ENCODE measurements around the gene GABARAPL2.
"Not testable (repeated sequence)": the region's sequence is repeated elsewhere in the genome, so short reads cannot be mapped to it uniquely, and the experiment has no call there.

GABARAPL2 gene

DNA sequence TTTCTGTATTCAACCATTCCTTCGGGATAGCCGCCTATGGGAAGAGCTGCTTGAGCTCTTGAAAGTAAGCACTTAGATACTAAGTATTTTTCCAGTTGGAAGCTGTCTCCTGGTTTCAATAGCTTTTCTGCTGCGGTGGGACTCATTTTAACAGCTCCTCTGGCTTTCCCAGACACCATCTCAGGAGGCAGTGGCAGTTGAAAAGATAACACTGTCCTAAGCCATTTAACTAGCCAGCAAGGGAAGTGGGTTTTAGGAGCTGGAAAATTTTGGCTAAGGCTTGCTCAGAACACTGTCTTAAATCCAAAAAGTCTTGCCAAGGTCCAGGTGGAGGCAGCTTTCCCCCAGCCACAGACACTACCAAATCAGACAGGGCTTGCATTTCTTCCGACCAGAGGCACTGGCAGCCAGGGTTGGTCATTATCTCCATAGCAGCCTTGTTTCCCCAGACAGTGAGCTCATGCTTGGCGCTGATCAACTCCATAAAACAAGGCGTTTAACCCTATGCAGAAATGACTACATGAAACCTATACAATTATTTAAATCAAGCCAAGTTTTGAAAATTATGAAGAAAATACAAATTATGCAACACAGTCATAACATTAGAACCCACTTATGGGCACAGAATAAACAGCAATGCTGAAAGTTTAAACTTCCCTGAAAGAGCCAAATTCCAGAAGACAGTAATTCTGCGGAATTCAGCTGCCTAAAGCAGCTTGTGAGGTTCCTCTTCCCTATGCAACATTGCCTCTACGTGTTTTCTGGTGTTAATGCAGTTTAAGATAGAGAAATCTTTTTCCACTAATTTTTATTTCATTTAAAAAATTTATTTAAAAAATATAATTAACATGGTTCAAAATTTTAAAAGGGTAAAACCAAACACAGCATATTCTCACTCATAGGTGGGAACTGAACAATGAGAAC, 25.0 kb downstream of the GABARAPL2 start:
- DNase-seq (ENCODE audit: low read depth, low spot score), result no peak

DNA sequence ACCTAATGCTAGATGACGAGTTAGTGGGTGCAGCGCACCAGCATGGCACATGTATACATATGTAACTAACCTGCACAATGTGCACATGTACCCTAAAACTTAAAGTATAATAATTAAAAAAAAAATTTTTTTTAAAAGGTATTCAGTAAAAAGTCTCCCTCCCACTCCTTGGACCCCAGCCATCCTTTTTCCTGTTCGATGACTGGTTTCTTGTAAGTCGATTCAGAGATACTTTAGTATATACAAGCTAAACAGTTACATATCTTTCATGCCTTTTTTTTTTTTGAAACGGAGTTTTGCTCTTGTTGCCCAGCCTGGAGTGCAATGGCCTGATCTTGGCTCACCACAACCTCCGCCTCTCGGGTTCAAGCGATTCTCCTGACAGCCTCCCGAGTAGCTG, 25.7 kb downstream of the GABARAPL2 start:
- DNase-seq (ENCODE audit: low read depth, low spot score), result not testable (repeated sequence)

DNA sequence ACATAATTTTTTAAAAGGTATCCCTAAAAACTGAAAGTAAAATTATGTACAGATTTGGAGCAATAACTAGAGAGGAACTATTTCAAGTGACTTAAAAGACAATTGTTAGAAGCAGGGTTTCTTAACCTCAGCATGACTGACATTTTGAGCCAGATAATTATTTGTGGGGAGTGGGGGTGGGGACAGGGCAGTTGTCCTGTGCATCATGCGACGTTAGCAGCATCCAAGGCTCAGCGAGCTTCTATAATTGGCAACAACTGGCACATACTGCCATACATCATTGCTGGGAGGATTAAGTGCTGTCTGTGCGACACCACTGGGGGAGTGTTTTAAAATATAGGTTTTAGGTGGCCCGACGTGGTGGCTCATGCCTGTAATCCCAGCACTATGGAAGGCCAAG, 27.1 kb downstream of the GABARAPL2 start:
- DNase-seq (ENCODE audit: low read depth, low spot score), result no peak

DNA sequence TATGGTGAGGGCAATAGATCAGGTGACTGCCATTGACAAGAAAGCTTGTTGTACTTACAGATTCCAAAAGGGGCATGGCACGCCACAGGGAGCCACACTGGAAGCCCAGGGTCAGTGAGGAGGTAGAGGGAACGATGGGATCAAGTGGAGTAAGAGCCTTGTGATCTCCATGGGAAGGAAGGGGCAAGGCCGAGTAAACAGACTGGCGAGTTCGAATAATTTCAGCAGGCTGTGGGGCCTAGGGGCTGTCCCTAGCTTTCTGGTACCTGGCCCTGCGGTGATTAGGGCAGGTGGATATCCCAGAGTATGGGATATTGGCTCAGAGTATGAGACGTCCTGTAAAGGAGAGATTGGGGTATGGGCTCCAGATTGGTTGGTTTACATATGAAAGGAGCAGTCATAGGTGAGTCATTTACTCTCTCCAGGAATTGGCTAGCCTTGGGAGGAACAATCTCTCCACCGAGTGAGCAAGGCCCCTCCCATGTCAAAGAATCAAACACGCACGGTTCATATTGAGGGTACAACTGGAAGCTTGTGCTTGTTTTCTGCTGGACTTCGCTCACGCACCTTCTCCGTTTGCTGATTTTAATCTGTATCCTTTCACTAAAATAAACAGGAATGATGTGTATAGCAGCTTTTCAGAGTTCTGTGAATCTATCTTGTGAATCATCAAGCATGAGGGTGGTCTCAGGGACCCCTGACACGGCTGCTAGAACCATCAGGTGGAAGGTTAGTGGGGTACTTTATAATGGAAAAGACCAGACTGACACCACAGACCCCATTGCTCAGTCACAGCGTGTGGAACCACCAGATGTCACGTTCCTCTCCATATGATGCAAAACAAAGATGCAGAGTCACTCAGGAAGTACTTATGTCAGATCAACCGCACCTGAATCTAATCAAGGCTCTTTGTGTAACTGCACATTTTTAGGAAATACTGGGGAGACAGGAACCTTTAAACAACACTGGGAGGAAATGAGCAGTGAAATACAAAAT, 27.9 kb downstream of the GABARAPL2 start:
- DNase-seq (ENCODE audit: low read depth, low spot score), result no peak

DNA sequence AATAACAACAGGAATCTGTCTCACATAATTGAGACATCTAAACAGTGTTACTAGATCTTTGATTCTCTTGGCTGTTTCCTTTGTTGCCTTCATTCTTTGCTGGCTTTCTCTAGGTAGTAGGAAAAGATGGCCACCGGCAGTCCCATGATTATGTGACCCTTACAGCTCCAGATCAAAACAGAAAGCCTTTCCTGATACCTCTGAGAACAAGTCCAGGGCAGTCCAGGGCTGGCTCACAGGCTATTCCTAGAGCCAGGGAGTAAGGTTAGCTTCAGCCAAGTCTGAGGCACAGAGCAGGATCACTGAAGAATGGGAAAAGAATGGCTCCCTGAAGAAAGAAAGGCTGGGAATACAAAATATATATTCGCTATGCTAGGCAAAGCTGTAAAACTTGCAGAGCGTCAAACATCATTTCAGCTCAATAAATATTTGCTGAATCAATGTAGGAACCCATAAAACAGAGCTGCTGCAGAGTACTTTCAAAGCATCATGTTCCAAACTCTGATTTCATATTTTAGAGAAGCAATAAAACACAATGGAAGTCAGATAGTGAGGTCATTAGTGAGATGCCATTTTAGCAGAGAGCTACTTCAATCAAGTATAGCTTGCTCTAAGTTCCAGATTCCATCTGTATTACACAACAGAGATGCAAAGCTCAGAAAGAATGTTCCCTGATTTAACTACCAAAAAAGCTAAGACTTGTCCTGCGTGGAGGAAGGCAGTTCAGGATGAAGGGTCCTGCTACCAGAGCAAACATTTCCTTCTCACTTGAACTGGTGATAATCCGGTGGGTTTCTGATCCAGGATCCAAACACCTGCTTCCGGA, 33.5 kb downstream of the GABARAPL2 start:
- no peak for DNase-seq (ENCODE audit: low read depth, low spot score)

GRCh38 chr16:75603241-75603640, 37.1 kb downstream of the GABARAPL2 start:
- DNase-seq (ENCODE audit: low read depth, low spot score), result no peak

DNA sequence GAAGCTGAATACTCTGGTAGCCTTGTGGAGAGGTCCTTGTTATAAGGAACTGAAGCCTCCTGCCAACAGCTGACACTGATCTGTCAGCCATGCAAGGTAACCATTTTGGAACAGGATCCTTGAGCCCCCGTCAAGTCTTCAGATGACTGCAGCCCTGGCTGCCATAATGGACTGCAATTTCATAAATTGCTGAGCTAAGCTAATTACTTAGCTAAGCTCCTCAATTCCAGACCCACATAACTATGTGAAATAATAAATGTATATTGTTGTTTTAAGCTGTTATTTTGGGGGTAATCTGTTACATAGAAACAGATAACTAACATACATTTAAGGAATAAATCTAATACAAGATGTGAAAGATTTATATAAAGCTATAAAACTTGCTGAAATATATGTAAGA, 40.3 kb downstream of the GABARAPL2 start:
- DNase-seq (ENCODE audit: low read depth, low spot score), result no peak

- no peak for DNase-seq (ENCODE audit: low read depth, low spot score)
These were observed 48.1 kb downstream of the GABARAPL2 start for GRCh38 chr16:75614066-75614897.

- DNase-seq (ENCODE audit: low read depth, low spot score), result no peak
These were observed 49.4 kb downstream of the GABARAPL2 start for GRCh38 chr16:75615619-75616018.

DNA sequence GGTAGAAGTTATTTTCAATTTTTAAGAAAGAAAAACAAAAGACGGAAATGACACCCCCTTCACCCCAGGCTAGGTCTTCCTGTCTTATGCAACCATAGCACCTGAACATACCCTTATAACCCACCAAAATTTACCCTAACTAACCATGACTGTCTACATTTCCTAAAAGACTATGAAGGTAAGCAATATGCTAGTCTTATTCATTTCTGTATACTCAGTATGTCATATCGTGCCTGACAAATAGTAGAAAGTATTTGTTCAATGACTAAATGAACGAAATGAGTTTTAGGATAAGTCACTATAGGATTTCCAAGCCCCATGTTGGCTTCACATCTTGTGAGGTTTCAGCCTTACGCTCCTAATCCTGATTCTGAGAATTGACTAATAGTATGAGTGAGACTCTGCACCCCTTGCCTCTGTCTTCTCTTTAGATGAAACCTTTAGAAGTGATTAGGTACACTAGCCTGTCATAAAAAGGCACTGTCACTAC, 50.4 kb downstream of the GABARAPL2 start:
- DNase-seq (ENCODE audit: low read depth, low spot score), result no peak

GRCh38 chr16:75617121-75617520, 50.9 kb downstream of the GABARAPL2 start:
- DNase-seq (ENCODE audit: low read depth, low spot score), result no peak

DNA sequence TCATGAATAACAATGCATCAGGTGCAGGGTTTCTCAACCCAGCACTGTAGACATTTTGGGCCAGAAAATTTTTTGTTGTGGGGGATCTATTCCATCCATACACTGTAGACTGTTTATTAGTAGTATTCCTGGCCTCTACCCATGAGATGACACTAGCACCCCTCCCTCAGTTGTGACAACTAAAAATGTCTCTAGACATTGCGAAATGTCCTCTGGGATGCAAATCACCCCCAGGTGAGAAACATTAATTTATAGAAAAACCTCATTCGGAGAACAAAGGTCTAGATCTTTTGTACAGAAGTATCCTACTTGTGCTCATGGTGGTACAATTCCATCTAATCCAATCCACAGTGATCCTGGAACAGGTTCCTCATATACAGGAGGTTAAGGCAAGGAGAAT, 52.6 kb downstream of the GABARAPL2 start:
- DNase-seq (ENCODE audit: low read depth, low spot score), result no peak

DNA sequence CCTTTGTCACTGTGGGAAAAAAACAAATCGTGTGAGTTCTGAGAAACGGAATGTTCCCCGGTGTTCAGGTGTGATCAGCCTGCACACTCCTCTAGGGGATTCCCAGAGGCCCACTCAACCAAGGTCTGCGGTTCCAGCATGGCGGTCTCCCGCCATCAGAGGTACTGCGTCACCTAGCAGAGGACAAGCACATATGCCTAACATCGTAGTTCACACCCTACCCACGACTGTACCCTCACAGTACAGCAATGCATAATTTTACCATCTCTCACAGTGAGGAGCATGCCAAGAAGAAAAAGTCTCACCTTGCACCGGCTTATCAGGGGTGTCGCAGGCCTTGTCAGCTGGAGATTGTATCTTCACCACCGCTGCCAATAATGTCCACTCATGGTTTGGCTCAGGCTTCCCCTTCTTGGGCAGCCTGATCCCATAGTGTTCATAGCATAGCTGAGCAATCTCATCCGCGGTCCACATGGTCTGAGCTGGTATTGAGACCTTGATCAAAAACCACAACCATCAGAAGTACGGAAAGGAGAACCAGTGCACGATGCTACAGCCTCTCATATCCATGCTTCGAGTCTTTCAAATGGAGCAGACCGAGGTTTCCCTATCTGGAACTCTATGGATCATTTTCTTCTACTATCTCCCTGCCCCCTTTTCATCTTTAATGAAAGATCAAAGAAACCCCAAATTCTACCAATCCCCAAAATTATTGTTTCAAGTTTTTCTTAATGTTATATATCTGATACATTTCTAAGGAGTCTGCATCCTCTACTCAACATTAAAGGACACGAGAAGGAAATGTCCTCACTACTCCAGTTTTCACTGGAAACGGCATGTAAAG, 54.4 kb downstream of the GABARAPL2 start:
- DNase-seq (ENCODE audit: low read depth, low spot score), result no peak

GRCh38 chr16:75621170-75621477, 54.9 kb downstream of the GABARAPL2 start:
- no peak for DNase-seq (ENCODE audit: low read depth, low spot score)

DNA sequence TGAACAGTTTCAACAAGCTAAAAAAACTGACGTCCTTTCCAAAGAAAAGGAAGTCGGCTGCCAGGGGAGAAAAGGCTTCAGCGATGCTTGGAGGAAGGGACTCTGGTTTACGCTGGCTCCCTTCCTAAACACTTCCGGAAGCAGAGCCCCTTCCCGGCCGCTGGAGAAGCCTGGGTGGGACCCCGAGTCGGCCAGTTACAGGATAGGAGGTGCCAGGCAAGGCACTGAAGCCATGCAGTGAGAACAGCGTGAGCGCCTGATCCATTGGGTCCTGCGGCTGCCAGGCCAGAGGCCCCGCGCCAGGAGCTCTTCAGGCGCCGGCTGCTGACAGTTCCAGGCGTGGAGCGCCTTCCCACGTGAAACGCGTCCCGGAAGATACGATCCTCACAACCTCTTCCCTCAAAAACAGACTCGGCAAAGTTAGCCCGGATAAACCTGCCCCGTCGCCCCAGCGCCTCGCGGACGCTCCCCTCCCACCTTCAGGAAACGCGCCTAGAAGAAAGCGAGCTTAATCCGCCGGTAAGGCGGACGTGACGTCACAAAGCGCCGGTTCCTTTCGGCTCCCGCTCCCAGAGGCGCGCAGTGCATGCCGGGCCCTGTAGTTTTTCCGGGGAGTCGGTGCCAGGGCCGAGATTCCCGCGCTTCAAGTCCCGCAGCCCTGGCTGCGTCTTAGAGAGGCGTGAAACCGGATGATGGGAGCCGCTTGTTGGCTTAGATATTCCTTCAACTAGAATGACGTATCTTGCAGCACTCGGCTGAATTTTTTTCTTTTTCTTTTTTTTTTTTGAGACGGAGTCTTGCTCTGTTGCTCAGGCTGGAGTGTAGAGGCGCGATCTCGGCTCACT, 56.8 kb downstream of the GABARAPL2 start, which contains the start of gene ADAT1:
TSS of gene ADAT1 (minus strand) at position 521 of the 845 bp plus-strand sequence. CDS start 2,482 bp downstream, outside the sequence.
- peak; percentile 94 for DNase-seq (ENCODE audit: low read depth, low spot score)

DNA sequence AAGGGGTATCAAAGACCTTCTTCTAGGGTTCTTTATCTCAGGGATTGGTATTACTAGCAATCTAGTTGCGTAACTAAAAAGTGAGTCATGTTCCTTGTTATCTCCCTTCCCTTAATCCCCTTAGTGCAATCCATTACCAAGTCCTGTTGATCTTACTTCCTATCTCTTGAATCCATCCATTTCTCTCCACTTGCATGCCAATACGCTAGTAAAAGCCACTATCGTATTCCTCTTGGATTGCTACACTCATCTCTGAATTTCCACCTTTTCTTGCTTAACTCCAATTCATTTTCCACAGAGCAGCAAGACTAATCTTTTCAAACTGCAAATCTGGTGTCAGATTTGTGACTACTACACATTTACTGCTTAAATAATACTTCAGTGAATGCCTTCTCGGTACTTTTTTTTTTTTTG, 58.7 kb downstream of the GABARAPL2 start:
- no peak for DNase-seq (ENCODE audit: low read depth, low spot score)

DNA sequence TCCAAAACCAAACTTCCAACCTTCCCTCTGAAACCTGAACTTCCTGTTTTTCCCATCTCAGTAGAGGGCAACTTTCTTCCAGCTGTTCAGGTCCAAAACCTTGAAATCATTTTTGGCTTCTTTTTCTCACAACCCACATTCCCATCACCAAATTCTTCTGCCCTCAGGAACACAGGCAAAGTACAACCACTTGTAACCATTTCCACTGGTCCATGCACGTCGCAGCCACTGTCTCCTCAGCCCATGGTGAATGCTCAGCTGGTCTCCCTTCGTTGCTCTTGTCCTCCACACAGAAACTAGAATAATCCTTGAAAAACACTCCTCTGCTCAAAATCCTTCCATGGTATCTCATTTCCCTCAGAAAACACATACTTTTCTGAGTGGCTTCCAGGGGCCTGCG, 60.6 kb downstream of the GABARAPL2 start:
- DNase-seq (ENCODE audit: low read depth, low spot score), result no peak
